RKO (cell line): ENCODE data around the gene CPOX.
"Not testable (repeated sequence)": the region's sequence is repeated elsewhere in the genome, so short reads cannot be mapped to it uniquely, and the experiment has no call there.

Source experiments
- DNase-seq: peaks from one replicate; pipeline ENCODE4 v3.0.0-alpha.2; 2016; ENCODE audit warnings: low spot score

Gene CPOX

GRCh38 chr3:98593046-98593936 lies at the start of gene CPOX:
Gene CPOX, minus strand, starts transcription at chr3:98593611. Its CDS starts 107 bp downstream, at chr3:98593504.
- peak; percentile 86 for DNase-seq

GRCh38 chr3:98642769-98643168 lies 49.4 kb upstream of the CPOX start:
- not testable (repeated sequence) for DNase-seq

- not testable (repeated sequence) for DNase-seq
Observed at GRCh38 chr3:98641756-98642155, 48.3 kb upstream of the CPOX start.

- not testable (repeated sequence) for DNase-seq
Observed at GRCh38 chr3:98638515-98638914, 45.1 kb upstream of the CPOX start.

GRCh38 chr3:98630416-98630815 lies 37.0 kb upstream of the CPOX start:
- no peak for DNase-seq

GRCh38 chr3:98628317-98628716 lies 34.9 kb upstream of the CPOX start:
- no peak for DNase-seq

GRCh38 chr3:98626151-98626550 lies 32.7 kb upstream of the CPOX start:
- no peak for DNase-seq

- DNase-seq = no peak
Observed at GRCh38 chr3:98623572-98624280, 30.3 kb upstream of the CPOX start.

- no peak for DNase-seq
Observed at GRCh38 chr3:98617841-98618240, 24.4 kb upstream of the CPOX start.

GRCh38 chr3:98613616-98614015 lies 20.2 kb upstream of the CPOX start:
- no peak for DNase-seq

- no peak for DNase-seq
Observed at GRCh38 chr3:98612996-98613517, 19.6 kb upstream of the CPOX start.

- no peak for DNase-seq
Observed at GRCh38 chr3:98612587-98612986, 19.2 kb upstream of the CPOX start.

- DNase-seq = no peak
Observed at GRCh38 chr3:98608029-98608428, 14.6 kb upstream of the CPOX start.

GRCh38 chr3:98603580-98603979 lies 10.2 kb upstream of the CPOX start:
- DNase-seq = no peak

GRCh38 chr3:98602078-98602678 lies 8.8 kb upstream of the CPOX start:
- DNase-seq = peak; percentile 77

- DNase-seq = no peak
Observed at GRCh38 chr3:98601180-98601579, 7.8 kb upstream of the CPOX start.

GRCh38 chr3:98600412-98601095 lies 7.1 kb upstream of the CPOX start:
- DNase-seq = no peak

GRCh38 chr3:98599647-98600411 lies 6.4 kb upstream of the CPOX start:
- no peak for DNase-seq

GRCh38 chr3:98598492-98598891 lies 5.1 kb upstream of the CPOX start:
- DNase-seq = no peak

GRCh38 chr3:98596541-98597500 lies 3.4 kb upstream of the CPOX start:
- DNase-seq = peak; percentile 43
